ENCODE results near the gene PODXL. TPM values are rescaled to one million over a fixed set of nuclear protein-coding genes. Genes with fewer than 3 reads are reported as not detected.

PODXL gene
- total and polyA plus RNA-seq, 2 of the 8 experiments (the other 6 are each of a cell fraction or from before 2014, with no cell fraction given) = 638 to 925 TPM

GRCh38 chr7:131562941-131563340, 6.5 kb upstream of the PODXL start (continued):
- TF ChIP-seq GABPA (IDR thresholded peaks at IDR 0.05; ENCODE audit: borderline replicate concordance, insufficient read depth, low read length) (no peak), PHF8 (conservative IDR thresholded peaks at IDR 0.05; ENCODE audit: low read depth, low read length) (no peak), JUN (IDR thresholded peaks at IDR 0.05; ENCODE audit: low read depth, low read length) (no peak), KDM5A (IDR thresholded peaks at IDR 0.05; ENCODE audit: low read length) (no peak), RFX5 (IDR thresholded peaks at IDR 0.05; ENCODE audit: borderline replicate concordance, low read depth, low read length) (no peak), SAP30 (IDR thresholded peaks at IDR 0.05; ENCODE audit: insufficient read depth, insufficient replicate concordance, low read length) (no peak)

All from H1 (cell line).